Measurements from ENCODE around the gene PYGO2.

- no peak for TF ChIP-seq CTCF (IDR thresholded peaks at IDR 0.05)
- no peak for TF ChIP-seq POLR2A (IDR thresholded peaks at IDR 0.05)
Observed at GRCh38 chr1:154923695-154924094, 37.9 kb downstream of the PYGO2 start.
